Activated T-cell treated with anti-CD3 and anti-CD28 coated beads, Interleukin-2, amount 50 U/mL, for 24 hours (primary cell): Measurements from ENCODE around the gene TRUB2.
A peak's percentile ranks its signal among the peaks of the same experiment; 100 is the strongest.

ENCODE experiments used
- DNase-seq: peaks from one replicate; pipeline ENCODE4 v3.0.0-alpha.2; 2020
- H3K27ac Mint-ChIP-seq: 2 replicates; pipeline ENCODE4 v1.8.0; 2020; ENCODE audit warnings: mild to moderate bottlenecking, mixed read lengths
- H3K27me3 Mint-ChIP-seq: 2 replicates; pipeline ENCODE4 v1.8.0; 2020; ENCODE audit warnings: mixed read lengths
- H3K36me3 Mint-ChIP-seq: 2 replicates; pipeline ENCODE4 v1.8.0; 2020; ENCODE audit warnings: low read depth, mixed read lengths
- H3K4me1 Mint-ChIP-seq: 2 replicates; pipeline ENCODE4 v1.8.0; 2020; ENCODE audit warnings: low read depth, mixed read lengths
- H3K4me3 Mint-ChIP-seq: 2 replicates; pipeline ENCODE4 v1.8.0; 2020; ENCODE audit warnings: mild to moderate bottlenecking, moderate library complexity, mixed read lengths
- H3K9me3 Mint-ChIP-seq: 2 replicates; pipeline ENCODE4 v1.8.0; 2020; ENCODE audit warnings: mixed read lengths

Gene TRUB2, protein sequence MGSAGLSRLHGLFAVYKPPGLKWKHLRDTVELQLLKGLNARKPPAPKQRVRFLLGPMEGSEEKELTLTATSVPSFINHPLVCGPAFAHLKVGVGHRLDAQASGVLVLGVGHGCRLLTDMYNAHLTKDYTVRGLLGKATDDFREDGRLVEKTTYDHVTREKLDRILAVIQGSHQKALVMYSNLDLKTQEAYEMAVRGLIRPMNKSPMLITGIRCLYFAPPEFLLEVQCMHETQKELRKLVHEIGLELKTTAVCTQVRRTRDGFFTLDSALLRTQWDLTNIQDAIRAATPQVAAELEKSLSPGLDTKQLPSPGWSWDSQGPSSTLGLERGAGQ

DNA sequence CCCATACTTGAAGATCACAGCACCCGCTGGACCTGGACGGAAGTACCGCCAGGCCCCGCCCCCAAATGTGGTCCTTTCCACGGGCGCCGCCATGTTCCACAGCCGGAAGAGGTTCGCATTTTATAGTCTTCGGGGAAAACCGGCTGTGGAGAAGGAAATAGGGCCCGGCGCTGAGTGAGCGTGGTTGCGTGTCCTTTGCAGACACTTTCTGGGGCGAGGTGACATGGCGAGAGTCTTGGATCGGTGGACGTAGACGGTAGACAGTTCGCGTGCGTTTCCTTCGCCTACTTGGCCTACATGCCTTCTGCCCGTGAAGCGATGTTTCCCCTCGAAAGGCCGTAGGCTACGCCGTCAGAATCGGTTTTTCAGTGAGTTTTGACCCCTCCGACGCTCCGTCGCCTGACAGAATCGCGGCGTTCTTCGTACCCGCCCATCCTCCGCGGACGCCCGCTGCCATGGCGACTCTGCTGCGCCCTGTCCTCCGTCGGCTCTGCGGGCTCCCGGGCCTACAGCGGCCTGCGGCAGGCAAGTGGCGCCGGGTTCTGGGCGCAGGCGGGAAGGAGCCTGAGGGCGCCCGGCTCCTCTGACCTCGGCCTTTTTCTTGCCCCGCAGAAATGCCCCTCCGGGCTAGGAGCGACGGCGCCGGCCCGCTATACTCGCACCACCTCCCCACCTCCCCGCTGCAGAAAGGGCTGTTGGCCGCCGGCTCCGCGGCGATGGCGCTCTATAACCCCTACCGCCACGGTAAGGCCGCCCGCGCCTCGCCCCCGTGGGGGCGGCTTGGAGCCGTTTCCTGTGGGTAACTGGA is at the start of gene TRUB2, which contains the start of gene COQ4:
TRUB2 (minus strand) TSS at position 44 of the 808 bp plus-strand sequence; CDS start at position 5, 39 bp downstream.
COQ4 (plus strand) TSS at position 436 of the 808 bp plus-strand sequence; CDS start at position 456, 20 bp downstream.
- DNase-seq: peak; percentile 93
- peak within 1 kb of the TSS; percentile 92 for H3K4me3 Mint-ChIP-seq
- no peaks in the 10 kb centered on the region for H3K27me3 Mint-ChIP-seq
- no peaks in the 10 kb centered on the region for H3K9me3 Mint-ChIP-seq
- H3K27ac Mint-ChIP-seq: peak within 1 kb of the TSS; percentile 100
- peaks cover 74% of the 10 kb centered on the region for H3K36me3 Mint-ChIP-seq
- H3K4me1 Mint-ChIP-seq: peaks cover 34% of the 10 kb centered on the region

DNA sequence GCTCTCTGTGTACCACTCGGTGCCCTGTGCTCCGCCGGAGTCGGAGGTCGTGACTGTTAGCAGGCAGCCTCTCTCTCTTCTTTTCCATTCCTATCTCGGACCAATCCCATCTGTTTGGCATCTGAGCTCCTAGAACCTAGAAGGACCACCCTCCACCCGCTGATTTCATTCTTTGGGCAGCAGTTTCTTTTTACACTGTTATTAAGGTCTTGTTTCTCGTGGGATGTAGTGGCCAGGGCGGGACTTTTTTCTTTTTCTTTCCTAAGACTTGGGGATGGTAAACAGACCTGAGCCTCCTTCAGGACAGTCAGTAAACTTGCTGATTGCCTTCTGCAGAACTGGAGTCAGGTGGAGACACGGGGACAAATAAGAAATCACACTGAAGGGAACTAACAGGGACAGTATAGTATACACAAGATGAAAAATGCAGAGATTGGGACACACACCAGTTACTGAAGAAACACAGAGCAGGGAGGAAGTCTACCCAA is 49.4 kb upstream of the TRUB2 start:
- Mint-ChIP-seq H3K4me3 (peak overlapping the region; percentile 99), H3K27me3 (no peaks in the 10 kb centered on the region), H3K27ac (peak overlapping the region; percentile 97), H3K9me3 (no peaks in the 10 kb centered on the region), H3K36me3 (peaks cover 50% of the 10 kb centered on the region), H3K4me1 (peaks cover 35% of the 10 kb centered on the region)
- DNase-seq: no peak

DNA sequence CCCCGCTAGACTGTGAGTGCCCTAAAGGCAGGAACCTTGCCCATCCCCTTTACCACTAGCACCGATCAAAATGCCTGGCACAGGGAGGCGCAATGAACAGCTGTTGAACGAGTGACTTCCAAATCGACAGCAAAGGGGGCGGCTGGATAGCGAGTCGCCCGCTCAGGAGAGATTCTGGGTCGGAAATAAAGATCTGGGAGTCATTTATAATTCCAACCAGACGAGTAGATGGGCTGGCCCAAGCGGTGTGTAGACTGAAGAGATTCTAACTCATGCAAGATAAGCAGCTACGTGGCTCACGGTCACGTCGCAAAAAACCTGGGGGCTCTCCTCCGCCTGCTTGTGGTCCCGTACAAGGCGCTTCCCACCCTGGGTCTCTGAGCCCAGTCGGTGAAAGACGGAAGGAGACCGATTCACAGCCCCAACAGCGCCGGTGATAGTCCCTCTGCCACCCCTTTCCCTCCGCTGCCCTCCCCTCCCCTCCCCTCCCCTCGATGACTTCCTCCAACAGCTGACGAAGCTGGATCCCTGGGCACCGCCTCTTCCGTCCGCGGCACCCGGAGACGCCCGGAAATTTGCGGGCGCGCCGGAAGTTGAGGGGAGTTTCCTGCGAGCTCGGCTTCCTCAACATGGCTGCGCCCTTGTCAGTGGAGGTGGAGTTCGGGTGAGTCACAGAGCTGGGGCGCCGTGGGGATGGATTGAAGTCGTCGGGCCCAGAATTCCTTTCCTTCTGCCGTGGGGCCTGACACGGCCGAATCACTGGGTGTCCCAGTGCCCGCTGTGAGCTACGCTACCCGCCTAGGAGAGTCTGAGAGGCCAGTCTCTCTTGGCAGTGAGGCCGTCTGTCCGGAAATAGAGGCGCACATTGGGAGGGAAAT is 48.7 kb upstream of the TRUB2 start, which contains the start of gene URM1:
URM1 (plus strand) TSS at position 623 of the 878 bp plus-strand sequence; CDS start at position 630, 7 bp downstream.
- H3K36me3 Mint-ChIP-seq: peaks cover 48% of the 10 kb centered on the region
- peak within 1 kb of the TSS; percentile 97 for H3K27ac Mint-ChIP-seq
- peak; percentile 97 for DNase-seq
- H3K4me3 Mint-ChIP-seq: peak within 1 kb of the TSS; percentile 99
- no peaks in the 10 kb centered on the region for H3K27me3 Mint-ChIP-seq
- H3K9me3 Mint-ChIP-seq: no peaks in the 10 kb centered on the region
- peaks cover 35% of the 10 kb centered on the region for H3K4me1 Mint-ChIP-seq

DNA sequence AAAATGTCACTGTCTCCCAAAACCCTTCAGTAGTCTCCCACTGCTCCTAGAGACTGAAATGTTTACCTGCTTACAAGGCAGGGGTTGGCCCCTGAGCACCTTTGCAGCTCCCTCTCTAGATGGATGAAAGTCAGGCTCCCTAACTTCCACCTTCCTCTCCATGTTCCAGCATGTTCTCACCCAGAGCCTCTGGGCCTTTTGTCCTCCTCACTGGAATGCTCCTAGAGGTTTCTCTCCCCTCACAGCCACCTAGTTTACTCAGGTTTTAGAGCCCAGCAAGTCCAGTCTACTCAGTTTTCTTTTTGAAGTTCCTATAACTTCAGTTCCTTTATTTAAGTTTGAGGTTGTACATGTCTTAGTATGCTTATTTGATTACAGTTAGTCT is 48.1 kb upstream of the TRUB2 start:
- peaks cover under 1% of the 10 kb centered on the region for H3K27me3 Mint-ChIP-seq
- peaks cover 35% of the 10 kb centered on the region for H3K4me1 Mint-ChIP-seq
- peaks cover 43% of the 10 kb centered on the region for H3K36me3 Mint-ChIP-seq
- peak overlapping the region; percentile 99 for H3K4me3 Mint-ChIP-seq
- DNase-seq: no peak
- no peaks in the 10 kb centered on the region for H3K9me3 Mint-ChIP-seq
- peak overlapping the region; percentile 97 for H3K27ac Mint-ChIP-seq

DNA sequence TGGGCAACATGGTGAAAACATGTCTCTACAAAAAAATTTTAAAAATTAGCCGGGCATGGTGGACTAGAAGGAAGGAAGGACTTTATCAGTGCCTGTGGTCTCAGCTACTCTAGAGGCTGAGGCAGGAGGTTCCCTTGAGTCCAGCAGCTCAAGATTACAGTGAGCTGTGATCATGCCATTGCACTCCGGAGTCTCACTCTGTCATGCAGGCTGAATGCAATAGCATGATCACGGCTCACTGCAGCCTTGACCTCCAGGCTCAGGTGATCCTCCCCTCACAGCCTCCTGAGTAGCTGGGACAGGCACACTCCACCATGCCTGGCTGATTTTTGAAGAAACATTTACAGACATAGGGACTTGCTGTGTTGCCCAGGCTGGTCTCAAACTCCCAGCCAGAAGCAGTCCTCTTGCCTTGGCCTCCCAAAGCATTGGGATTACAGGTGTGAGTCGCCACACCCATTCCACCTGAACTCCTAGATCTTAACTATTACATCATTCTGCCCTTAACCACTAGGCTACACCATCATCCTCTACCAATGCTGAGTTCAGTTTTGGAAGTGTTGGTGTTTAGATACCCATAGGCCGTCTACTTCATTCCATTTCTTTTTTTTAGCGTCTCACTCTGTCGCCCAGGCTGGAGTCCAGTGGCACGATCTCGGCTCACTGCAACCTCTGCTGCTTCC is 46.9 kb upstream of the TRUB2 start:
- no peak for DNase-seq
- peaks cover 3% of the 10 kb centered on the region for H3K27me3 Mint-ChIP-seq
- no peaks in the 10 kb centered on the region for H3K9me3 Mint-ChIP-seq
- H3K4me1 Mint-ChIP-seq: peaks cover 33% of the 10 kb centered on the region
- H3K4me3 Mint-ChIP-seq: no peak overlapping the region
- H3K27ac Mint-ChIP-seq: no peak overlapping the region
- peaks cover 33% of the 10 kb centered on the region for H3K36me3 Mint-ChIP-seq

DNA sequence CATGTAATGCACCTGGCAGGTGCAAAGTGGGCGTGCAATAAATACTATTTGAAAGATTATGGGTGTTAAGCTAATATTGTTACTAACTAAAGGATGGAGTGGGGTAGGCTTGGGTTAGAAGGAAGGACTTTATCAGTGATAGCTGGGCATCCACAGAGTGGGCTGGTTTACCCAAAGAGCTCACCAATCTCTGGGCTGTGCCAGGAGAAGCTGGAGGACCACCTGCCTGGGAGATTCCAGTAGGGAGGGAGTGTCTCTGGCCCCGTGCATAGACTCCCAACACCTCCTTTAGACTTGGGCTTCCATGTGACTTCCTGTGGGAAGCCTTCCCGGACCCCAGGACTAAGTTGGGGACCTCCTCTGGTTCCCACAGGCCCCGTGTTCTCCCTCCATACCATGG is 43.3 kb upstream of the TRUB2 start:
- H3K27me3 Mint-ChIP-seq: peaks cover 3% of the 10 kb centered on the region
- no peaks in the 10 kb centered on the region for H3K9me3 Mint-ChIP-seq
- no peak overlapping the region for H3K4me3 Mint-ChIP-seq
- peak overlapping the region; percentile 10 for H3K27ac Mint-ChIP-seq
- H3K4me1 Mint-ChIP-seq: peaks cover 23% of the 10 kb centered on the region
- no peak for DNase-seq
- peaks cover 7% of the 10 kb centered on the region for H3K36me3 Mint-ChIP-seq

DNA sequence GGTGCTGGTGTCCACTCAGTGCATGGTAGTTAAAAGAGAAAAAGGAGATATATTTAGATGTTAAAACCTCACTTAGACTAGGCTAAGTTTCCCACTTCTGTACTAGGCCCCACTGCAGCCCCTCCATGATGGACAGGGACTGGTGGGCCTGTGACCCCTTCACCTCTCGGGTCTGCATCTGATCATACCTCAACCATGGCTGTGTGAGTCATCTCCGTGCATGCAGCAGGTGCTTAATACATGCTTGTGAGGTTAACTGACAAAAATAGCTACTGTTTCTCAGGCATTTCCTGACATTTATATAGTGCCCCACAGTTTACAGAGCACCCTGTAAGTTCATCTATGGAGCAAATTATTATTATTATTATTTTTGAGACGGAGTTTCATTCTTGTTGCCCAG is 40.5 kb upstream of the TRUB2 start:
- Mint-ChIP-seq H3K4me3 (no peak overlapping the region), H3K36me3 (peaks cover 20% of the 10 kb centered on the region), H3K4me1 (peaks cover 17% of the 10 kb centered on the region), H3K27ac (peak overlapping the region; percentile 22), H3K27me3 (peaks cover 3% of the 10 kb centered on the region), H3K9me3 (no peaks in the 10 kb centered on the region)
- DNase-seq: no peak

DNA sequence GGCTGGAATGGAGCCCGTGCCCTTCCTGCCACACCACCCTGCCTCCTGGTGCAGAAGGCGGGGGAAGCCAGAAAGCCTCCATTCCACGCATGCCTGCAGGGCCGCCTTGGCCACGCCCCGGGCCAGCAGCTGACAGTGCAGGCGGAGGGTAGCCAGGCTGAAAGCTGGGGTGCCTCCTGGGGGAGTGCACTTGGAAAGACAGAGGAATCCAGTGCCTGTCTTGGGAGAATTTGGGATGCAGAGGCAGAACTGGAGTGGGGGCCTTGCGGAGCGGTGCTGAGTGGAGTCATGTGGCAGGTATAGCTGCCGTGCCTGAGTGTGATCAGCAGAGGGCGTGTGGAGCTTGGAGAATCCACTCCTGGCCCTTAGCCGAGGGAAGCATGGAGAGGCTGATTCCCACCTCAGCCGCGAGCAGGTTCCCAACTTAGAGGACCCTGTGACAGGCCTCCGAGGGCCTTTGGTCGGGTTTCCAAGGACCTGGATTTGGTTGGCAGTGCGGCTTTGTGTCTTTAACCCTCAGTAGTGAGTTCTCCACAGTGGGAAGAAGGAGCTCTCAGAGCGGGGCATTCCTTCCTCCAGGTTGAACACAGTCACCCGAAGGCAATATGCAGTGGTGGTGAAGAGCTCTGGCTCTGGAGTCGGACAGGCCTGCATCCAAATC is 39.9 kb upstream of the TRUB2 start:
- DNase-seq: peak; percentile 81
- H3K4me3 Mint-ChIP-seq: peak overlapping the region; percentile 70
- H3K36me3 Mint-ChIP-seq: peaks cover 27% of the 10 kb centered on the region
- H3K27me3 Mint-ChIP-seq: peaks cover 3% of the 10 kb centered on the region
- no peaks in the 10 kb centered on the region for H3K9me3 Mint-ChIP-seq
- peaks cover 17% of the 10 kb centered on the region for H3K4me1 Mint-ChIP-seq
- H3K27ac Mint-ChIP-seq: peak overlapping the region; percentile 67

DNA sequence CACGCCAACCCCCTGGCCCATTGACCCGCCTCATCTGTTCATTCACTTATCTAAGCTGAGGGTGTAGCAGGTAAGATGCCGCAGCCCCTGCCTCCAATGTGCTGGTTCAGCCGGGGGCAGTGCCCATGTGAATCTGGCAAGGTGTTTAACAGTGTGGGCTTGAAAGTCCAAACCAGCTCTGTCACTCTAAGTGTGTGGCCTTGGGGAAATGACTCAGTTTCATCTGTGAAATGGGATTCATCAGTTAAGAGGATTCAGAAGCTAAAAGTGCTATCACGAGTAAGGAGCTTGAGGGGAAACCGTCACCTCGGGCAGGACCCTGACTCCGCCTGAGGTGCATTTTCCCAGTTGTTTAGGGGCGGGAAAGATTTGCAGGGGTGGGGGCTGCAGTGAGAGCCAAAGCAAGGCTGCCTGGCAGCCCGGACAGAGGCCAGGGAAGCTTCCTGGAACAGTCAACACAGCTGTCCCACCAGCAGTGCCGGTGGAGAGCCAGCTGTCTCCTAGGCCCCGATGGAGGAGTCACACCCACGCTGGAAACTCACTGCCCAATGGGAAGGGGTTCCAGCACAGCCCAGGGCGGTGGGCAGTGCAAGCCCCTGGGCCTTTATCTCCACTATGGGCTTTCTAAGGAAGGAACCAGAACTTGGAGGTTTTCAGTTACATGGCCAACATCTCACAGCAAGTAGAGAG is 39.2 kb upstream of the TRUB2 start:
- Mint-ChIP-seq H3K4me3 (peak overlapping the region; percentile 70), H3K36me3 (peaks cover 27% of the 10 kb centered on the region), H3K27ac (peak overlapping the region; percentile 67), H3K4me1 (peaks cover 17% of the 10 kb centered on the region), H3K9me3 (no peaks in the 10 kb centered on the region), H3K27me3 (peaks cover 3% of the 10 kb centered on the region)
- DNase-seq: no peak

DNA sequence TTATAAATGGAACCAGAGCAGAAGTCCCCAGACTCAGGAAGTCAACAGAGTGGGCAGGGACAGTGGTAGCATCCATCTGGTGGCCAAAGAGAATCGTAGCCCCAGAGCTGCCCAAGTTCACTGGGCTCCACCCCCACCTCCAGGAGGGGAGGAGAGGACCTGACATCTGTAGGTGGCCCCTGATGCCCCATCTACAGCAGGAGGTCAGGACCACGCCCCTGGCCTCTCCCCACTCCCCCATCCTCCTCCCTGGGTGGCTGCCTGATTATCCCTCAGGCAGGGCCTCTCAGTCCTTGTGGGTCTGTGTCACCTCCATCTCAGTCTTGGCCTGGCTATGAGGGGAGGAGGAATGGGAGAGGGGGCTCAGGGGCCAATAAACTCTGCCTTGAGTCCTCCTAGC is 38.6 kb upstream of the TRUB2 start:
- no peaks in the 10 kb centered on the region for H3K9me3 Mint-ChIP-seq
- peaks cover 17% of the 10 kb centered on the region for H3K4me1 Mint-ChIP-seq
- peak overlapping the region; percentile 67 for H3K27ac Mint-ChIP-seq

DNA sequence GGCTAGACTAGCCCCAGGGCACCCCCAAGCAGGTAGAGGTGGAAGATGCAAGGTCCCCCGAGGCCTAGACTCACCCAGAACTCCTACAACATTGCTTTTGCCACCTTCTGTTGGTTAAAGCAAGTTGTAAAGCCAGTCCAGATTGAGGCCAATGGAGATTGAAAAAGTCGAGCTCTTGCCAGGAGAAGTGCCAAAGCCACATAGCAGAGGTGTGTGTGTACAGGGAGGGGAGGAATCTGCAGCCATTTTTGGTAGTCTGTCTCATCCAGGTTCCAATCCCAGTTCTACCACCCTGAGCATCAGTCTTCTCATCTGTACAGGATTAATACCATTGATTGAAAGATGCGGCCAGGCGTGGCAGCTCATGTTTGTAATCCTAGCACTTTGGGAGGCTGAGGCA is 36.6 kb upstream of the TRUB2 start:
- Mint-ChIP-seq H3K9me3 (no peaks in the 10 kb centered on the region), H3K27me3 (no peaks in the 10 kb centered on the region), H3K36me3 (peaks cover 45% of the 10 kb centered on the region), H3K4me3 (no peak overlapping the region), H3K27ac (no peak overlapping the region), H3K4me1 (peaks cover 12% of the 10 kb centered on the region)
- DNase-seq: no peak

More for the DNA sequence above, 38.6 kb upstream of the TRUB2 start:
- Mint-ChIP-seq H3K27me3 (peaks cover 3% of the 10 kb centered on the region), H3K4me3 (no peak overlapping the region), H3K36me3 (peaks cover 33% of the 10 kb centered on the region)
- no peak for DNase-seq

DNA sequence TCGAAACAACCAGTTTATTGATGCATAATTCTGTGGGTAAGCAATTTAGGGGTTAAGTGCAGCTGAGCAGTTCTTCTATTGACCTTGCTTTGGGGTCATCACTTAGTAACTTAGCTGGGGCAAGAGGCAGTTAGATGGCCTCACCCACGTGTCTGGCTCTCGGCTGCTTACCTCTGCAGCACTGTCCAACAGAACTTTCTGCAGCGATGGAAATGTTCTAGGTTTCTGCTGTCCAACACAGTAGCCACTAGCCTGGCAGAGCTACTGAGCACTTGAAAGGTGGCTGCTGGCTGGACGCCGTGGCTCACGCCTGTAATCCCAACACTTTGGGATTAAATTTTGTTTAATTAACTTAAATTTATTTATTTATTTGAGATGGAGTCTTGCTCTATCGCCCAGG is 35.8 kb upstream of the TRUB2 start:
- Mint-ChIP-seq H3K36me3 (peaks cover 51% of the 10 kb centered on the region), H3K27ac (no peak overlapping the region), H3K4me1 (peaks cover 12% of the 10 kb centered on the region), H3K9me3 (no peaks in the 10 kb centered on the region), H3K4me3 (no peak overlapping the region), H3K27me3 (no peaks in the 10 kb centered on the region)
- DNase-seq: no peak

DNA sequence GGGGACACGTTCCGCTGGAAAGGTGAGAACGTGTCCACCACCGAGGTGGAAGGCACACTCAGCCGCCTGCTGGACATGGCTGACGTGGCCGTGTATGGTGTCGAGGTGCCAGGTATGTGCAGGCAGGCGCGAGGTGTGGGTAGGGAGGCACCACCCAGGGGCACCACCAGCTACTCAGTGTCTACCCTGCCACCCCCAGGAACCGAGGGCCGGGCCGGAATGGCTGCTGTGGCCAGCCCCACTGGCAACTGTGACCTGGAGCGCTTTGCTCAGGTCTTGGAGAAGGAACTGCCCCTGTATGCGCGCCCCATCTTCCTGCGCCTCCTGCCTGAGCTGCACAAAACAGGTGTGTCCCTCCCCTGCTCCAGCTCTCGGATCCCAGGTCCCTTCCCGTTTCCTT is 33.2 kb upstream of the TRUB2 start:
- no peaks in the 10 kb centered on the region for H3K27me3 Mint-ChIP-seq
- peaks cover 60% of the 10 kb centered on the region for H3K36me3 Mint-ChIP-seq
- no peaks in the 10 kb centered on the region for H3K4me1 Mint-ChIP-seq
- H3K9me3 Mint-ChIP-seq: no peaks in the 10 kb centered on the region
- H3K4me3 Mint-ChIP-seq: no peak overlapping the region
- DNase-seq: no peak
- H3K27ac Mint-ChIP-seq: no peak overlapping the region
